Muscle of arm (tissue), 12 donors: ENCODE measurements around the gene GPR162. TPM values are rescaled to one million over a fixed set of nuclear protein-coding genes. Genes with fewer than 3 reads are reported as not detected.

ENCODE experiments used
- DNase-seq: peaks from one replicate; pipeline ENCODE4 v3.0.0-alpha.2; 2013
- polyA plus RNA-seq, 12 donors: library from polyadenylated mRNA; unstranded; fragments of 120-200 nt; gene quantifications; one replicate each; pipeline ENCODE4 v1.2.1, GENCODE V29; 2013; ENCODE audit not compliant: insufficient read length in 12 of 12

The GPR162 gene
- polyA plus RNA-seq, 12 donors, result 11.1 to 18.6 (median 16.0) TPM; not detected in 1

DNA sequence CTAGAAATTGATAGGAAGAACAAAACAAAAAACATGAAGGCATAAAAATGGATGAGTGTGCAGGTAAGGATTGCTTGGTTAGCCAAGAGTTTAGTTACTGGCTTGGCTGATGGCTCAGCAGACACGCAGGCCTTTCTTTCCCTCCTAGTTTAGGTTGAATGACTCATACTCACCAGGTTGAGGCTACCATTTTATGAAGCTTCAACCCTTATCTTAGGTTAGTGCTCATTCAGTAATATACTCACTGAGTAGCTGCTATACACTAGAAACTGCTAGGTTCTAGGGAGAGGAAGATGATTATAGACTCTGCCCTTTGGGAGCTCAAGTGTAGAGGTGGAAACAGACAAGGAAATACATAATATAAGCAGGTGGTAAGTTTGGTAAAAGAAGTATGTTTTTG is 12.6 kb downstream of the GPR162 start:
- DNase-seq, result no peak

DNA sequence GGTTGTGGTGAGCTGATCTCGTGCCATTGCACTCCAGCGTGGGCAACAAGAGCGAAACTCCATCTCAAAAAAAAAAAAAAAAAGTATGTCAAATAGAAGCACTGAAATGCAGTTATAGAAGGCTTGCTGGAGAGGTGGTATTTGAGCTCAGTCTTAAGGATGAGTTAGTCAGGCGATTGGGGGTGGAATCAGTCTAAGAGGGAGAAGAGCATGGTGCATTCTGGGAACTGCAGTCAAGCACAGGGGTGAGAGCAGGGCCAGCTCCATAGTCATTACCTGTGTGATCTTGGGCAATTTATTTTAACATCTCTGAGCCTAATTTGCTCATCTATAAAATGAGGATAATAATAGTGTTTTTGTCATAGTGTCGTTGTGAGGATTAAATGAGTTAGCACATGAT is 13.3 kb downstream of the GPR162 start:
- no peak for DNase-seq

DNA sequence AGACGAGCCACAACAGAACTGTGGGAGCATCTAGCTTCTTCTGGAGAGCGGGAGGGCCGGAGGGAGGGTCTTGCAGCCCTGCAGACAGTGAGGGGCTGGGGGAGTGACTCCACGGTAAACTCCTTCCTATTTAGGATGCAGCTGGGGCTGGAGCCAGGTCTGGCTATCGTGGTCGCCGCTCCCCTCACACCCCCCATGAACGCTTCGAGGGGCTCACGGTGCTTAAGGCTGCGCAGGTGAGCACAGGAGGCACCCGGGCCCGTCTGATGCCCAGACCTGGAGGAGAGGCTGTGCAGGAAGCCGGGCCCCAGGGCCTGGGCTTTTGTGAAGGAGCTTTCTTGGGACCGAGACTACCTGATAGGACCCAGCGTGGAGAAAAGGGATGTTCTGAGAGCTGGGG is 15.2 kb downstream of the GPR162 start:
- no peak for DNase-seq

DNA sequence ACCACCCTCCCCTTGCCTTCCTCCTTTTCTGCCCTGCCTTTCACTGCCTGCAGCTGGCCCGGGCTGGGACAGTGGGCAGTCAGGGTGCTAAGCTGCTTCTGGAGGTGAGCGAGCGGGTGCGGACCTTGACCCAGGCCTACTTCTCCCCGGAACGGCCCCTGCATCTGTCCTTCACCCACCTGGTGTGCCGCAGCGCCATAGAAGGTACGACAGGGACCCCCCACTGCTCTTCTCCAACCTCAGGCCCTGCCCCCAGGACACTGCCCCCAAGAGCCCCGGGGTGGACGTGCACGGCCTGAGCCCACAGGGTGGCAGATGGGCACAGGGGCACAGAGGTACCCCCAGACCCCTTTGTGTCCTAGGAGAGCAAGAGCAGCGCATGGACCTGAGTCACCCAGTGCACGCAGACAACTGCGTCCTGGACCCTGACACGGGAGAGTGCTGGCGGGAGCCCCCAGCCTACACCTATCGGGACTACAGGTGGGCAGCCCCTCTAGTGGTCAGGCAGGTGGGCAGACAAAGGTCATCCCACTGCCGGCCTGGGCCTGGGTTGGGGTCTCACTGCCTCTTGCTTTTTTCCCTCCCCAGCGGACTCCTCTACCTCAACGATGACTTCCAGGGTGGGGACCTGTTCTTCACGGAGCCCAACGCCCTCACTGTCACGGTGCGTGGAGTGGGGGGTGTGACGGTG is 15.9 kb downstream of the GPR162 start:
- DNase-seq, result no peak

DNA sequence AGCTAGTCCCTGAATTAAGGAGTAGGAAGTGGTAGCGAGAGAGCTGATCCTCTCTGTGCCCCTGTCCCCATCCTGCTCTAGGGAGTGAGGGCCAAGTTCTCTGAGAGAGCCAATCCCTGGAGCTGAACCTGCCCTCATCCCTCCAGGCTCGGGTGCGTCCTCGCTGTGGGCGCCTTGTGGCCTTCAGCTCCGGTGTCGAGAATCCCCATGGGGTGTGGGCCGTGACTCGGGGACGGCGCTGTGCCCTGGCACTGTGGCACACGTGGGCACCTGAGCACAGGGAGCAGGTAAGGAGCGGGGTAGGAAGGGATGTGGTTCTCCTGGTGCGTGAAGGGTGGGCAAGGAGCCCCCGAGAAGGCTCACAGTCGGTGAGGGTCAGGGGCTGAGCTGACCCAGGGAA is 17.2 kb downstream of the GPR162 start:
- DNase-seq, result no peak

DNA sequence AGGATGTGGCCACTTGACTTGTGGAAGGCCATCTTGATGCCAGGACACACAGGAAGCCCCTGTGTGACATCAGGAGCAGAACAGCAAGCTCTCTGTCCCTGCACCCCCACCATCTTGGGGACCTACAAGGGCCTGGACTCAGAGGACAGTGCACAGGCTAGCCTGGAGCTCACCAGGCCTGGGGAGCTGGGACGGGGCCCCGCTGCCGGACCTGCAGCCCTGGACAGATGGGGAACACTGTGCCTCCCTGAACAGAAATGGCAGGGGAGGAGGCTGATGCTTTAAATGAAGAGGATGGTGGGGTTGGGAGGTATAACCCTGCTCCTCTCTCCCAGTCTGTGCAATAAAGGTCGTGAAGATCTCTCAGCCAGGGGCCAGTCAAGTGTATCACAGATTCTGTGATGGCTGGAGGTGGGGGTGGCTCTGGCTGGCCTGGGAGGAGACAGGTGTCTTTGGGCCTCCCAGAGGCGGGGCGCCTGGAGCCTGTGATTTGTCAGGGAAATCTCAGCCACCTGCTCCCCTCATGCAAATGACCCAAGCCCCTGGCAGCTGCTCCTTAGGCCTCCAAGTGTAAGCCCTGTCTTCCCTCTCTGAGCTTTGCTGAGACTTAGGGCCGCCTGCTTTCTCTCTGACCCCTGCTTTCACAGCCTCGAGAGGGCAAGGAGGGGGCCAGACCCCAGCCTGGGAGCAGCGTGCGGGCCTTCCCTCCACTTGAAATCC is 18.0 kb downstream of the GPR162 start:
- no peak for DNase-seq

DNA sequence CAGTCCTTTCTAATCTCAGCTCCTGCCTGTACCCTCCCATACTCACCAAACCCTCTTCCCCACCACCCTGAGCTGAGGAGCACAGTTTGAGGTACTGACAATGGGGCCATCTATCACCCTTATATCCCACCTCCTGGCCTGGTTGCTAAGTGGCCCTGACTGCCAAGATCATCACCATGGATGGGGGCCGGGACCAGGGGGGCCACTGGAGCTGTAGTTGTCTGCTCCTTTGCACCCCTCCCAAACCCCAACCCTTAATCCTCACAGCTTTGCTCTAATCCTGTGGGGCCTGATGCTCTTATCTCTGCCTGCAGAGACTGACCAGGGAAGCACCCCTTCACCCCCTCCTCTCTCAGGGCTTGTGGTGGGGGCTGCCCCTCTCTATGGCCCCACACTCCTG is 18.7 kb downstream of the GPR162 start:
- no peak for DNase-seq

DNA sequence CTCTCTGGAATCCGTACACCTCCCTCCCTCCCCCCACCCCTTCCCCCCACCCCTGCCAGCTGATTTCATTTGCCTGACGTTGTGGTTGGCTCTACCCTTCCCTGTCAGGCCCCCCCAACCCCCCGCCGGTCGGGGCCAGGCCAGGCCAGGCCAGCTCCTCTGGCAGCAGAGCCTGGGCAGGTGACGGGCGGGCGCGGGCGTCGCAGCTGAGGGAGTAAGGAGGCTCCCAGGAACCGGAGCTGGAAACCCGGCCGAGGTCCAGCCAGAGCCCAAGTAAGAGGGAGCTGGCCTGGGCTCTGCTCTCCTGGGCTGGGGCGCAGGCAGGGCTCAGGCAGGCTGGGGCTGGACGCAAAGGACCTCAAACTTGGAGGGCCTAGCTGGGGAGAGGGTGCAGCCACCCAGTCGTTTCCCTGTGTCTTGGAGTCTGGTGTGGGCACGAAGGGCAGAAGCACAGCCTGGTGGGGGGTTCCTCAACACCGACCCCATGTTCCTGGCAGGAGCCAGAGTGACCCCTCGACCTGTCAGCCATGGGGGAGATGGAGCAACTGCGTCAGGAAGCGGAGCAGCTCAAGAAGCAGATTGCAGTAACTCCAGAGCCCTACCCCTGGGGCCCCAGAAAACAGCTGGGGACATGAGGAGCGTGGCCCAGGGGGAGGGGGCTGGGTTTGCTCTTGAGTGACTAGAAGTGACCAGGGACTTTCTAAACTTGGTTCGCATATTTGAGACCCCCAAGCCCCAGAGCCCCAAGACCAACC is 19.3 kb downstream of the GPR162 start, which contains the start of gene GNB3:
Gene GNB3, plus strand, starts transcription at position 165 of the 755 bp plus-strand sequence. Its CDS starts 363 bp downstream, at position 528.
- no peak for DNase-seq

DNA sequence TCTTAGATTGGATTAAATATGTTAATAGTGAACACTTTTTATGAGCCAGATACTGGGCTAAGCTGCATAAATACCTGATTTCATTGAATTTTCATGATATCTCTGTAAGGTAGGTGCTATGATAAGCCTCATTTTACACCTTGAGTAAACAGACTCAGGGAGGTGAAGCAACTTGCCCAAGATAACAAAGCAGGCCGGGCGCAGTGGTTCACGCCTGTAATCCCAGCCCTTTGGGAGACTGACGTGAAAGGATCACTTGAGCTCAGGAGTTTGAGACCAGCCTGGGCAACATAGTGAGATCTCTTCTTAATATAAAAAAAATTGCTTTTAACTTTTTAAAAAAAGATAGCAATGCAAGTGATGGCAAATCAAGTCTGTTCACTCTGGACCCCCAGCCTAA is 20.5 kb downstream of the GPR162 start:
- DNase-seq, result no peak

DNA sequence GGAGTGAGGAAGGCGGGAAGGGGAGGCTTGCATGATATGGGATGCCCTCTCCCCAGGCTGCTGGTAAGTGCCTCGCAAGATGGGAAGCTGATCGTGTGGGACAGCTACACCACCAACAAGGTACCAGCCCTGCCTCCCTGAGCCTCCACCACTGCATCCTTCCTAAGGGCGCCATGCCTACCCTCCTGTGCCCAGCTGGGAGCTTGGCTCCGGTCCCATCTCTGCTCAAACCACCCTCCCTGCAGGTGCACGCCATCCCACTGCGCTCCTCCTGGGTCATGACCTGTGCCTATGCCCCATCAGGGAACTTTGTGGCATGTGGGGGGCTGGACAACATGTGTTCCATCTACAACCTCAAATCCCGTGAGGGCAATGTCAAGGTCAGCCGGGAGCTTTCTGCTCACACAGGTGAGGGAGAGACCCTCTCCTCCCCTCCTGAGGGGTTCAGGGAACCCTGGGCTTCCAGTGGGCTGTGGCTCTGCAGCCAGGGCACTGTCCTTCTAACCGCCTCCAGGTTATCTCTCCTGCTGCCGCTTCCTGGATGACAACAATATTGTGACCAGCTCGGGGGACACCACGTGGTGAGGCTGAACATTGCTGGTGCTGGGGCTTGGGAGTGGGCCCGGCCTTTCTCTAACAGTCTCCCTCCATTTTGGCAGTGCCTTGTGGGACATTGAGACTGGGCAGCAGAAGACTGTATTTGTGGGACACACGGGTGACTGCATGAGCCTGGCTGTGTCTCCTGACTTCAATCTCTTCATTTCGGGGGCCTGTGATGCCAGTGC is 21.7 kb downstream of the GPR162 start:
- DNase-seq, result no peak

DNA sequence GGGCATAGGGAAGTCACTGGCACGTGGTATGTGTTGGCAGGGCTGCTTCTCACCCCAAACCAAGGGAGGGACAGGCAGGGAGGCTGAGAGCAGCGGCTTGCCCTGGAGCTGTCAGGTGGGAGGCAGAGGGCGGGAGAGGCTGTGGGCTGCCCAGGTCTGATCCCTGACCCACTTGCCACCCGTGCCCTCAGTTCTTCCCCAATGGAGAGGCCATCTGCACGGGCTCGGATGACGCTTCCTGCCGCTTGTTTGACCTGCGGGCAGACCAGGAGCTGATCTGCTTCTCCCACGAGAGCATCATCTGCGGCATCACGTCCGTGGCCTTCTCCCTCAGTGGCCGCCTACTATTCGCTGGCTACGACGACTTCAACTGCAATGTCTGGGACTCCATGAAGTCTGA is 23.8 kb downstream of the GPR162 start:
- no peak for DNase-seq

DNA sequence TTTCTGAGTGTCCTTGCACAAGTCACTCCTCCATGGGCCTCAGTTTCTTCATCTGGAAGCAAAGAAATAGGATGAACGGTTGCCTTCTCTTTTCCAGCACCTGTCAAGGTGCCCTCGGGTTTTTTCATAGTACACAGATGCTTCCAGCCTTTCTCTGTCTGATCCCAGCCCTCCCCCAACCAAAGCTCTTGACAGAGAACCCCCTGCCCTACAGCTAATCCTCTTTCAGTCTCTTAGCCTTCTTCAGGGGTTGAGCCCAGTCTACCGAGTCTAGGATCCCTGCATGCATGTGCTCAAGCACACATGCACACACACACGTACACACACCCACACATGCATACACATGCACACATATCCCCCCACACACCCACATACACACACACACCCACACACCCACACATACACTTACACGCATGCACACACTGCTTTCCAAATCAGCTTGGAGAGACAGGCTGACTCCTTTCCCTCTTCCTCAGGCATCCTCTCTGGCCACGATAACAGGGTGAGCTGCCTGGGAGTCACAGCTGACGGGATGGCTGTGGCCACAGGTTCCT is 24.8 kb downstream of the GPR162 start:
- DNase-seq, result no peak

DNA sequence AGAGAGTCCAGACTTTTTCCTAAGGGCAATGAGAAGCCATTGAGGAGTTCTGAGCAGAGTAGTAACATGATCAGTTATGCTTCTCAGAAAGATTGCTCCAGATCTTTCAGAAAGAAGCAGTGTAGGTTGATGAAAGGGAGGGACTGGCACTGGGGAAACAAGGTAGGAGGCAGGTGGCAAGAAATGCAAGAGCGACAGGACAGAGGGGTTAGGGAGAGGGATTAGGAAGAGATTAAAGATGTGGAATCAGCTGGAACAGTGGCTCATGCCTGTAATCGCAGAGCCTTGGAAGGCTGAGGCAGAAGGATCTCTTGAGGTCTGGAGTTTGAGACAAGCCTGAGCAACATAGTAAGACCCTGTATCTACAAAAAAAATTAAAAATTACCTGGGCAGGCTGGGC is 26.1 kb downstream of the GPR162 start:
- no peak for DNase-seq

DNA sequence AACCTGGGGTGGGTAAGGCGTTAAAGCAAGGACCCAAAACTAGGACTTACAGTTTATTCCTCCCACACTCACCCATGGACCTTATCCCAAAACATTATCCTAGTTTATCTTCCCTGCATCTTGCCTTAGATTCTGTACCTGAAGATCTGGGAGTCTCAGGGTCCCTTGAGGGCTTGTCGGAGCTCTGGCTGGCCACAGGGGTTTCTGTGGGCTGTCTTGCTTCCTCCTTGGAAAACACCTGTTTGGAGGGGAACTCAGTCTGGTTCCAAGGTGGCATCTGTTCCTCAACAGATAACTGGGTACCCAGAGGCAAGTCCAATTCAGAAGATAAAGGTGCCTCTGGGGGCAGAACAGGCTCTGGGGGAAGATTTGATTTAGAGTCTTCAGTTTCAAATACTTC is 27.8 kb downstream of the GPR162 start:
- DNase-seq, result no peak

DNA sequence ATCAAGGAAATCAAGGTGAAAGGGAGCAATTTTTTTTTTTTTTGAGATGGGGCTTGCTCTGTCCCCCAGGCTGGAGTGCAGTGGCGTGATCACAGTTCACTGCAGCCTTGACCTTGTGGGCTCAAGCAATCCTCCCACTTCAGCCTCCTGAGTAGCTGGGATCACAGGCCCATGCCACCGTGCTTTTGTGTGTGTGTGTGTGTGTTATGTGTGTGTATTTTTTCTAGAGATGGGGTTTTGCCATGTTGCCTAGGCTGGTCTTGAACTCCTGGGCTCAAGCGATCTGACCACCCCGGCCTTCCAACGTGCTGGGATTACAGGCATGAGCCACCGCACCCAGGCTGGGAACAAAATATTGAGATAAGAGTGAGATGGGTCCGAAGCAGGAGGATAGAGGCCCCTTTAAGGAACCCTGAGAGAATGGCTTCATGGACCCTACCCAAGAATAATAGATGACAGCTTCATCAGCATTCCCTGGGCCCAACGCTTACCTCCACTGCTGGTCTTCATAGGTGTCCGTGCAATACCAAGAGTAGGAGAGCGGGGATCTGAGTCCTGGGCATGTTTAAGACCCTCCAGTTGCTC is 28.4 kb downstream of the GPR162 start:
- DNase-seq, result no peak

DNA sequence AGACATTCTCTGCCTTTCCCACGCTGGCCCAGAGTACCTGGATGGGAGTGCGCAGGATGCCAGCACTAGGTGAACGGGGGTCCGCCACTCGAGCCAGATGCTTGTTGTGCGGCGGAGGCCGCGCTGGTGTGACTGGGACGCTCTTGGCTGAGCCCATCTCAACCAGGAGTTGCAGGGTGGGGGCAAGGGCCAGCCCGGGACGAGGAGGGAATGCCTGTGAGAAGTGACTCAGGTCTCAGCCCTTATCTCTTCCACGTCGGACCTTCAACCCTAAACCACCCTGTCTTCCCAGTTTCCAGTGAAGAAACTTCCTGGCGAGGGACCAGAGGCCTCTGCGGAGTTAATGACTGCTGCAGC is 29.2 kb downstream of the GPR162 start:
- DNase-seq, result no peak

DNA sequence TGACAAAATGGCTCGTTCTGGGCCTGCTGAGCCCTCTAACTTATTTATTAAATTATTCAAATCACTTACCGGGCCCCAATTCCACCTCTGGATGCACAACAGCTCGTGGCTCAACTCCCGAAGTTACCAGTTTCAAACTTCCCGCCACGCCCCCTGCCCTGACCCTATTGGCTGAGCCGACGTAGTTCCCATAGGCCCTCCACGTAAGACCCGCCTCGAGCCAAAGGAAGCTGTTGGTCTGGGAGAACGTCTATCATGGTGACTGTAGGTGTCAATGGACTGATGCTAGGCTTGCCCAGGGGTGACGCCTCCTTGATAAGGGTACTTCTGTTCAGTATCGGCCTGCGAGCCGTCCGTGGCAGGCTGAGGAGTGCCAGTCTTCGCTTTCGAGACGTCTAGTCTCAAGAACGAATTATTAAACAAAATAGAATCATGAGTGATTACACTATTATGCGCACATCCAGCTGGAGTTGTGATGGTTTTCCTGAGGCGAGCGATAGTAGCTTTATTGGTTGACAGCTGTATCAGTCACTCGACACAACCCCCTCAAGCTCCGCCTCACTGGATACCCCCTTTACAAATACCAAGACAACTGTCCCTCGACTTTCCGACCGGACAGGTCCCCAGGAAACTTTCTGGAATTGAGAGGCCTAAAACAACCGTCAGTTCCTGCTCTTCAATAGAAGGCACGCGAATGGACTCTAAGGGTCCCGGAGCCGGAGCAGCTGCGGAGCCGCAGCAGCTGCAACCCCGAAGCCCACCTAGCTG is 29.7 kb downstream of the GPR162 start, which contains the start of gene CDCA3:
Gene CDCA3, minus strand, starts transcription at position 134 of the 768 bp plus-strand sequence. CDS start 334 bp downstream, outside the sequence.
- DNase-seq, result peak; percentile 95

DNA sequence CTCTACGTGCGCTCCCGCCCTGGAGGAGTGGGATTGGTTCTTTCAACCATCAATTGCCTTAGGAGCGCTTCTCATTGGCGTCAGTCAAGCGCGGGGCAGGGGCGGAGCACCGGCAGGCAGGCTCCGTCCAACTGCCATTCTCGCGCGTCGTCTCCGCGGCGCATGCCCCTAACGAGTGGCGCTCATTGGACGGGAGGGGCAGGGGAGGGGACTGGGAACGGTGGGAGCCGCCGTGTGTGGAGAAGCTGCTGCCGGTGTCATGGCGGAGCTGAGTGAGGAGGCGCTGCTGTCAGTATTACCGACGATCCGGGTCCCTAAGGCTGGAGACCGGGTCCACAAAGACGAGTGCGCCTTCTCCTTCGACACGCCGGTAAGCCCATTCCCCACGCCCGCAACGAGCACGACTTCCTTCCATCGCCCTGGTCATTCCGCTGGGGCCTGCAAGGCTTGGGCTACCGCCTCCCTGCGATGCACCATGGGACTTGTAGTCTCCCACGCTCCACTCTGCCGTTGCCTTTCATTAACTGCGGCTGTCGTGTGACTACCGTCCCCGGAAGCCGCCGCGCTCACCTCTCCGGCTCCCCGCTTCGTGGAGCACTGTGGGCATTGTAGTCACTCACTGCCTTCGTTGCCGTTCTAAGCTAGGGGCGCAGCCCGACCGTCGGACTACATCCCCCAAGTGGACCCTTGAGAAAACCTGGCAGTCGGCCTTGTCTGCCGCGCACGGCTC is 30.5 kb downstream of the GPR162 start, which contains the start of gene USP5:
Gene USP5, plus strand, starts transcription at position 230 of the 730 bp plus-strand sequence. Its CDS starts 30 bp downstream, at position 260.
- peak; percentile 99 for DNase-seq

DNA sequence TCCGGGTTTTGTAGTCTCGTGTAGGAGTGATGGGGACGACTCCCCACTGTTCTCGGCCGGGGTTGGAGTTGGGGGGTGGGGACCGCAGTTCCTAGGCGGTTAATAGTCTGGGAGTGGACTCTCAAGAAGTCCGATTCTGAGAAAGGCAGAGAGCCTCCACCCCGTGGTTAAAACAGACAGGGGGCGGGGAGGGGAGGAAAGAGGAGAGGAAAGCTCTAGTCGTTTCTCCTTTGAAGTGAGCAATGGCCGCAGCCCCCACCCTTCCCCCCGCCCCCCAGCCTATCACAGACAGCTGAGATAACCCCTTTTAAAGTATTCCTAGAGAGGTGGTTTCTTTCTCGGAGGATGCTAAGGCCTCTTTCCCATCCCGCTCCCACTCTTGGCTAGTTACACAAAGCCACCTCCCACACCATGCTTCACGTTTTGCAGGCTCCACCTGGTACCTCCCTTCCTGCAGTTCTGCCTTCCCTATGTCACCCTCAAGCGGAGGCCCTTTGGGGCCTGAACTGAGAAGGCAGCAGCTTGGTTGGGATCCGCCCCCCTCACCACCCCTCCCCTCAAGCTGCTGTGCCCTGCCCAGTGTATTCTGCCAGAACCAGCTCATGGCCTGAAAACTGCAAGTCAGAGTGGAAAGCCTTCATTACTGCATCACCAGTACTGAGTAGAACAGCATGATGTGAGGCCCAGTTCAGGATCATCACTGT is 31.2 kb downstream of the GPR162 start:
- DNase-seq, result no peak
